HepG2 (cell line): ENCODE measurements around the gene PPP2R2D. TPM values are rescaled to one million over a fixed set of nuclear protein-coding genes. Genes with fewer than 3 reads are reported as not detected.

ENCODE experiments used
- CTCF ChIP-seq: sonication (generic); formaldehyde crosslinking; IDR thresholded peaks from 2 replicates; pipeline ENCODE4 v1.5.0; 2020; ENCODE audit warnings: mild to moderate bottlenecking, missing genetic modification reagents, moderate library complexity
- DBP ChIP-seq: sonication (generic); formaldehyde crosslinking; IDR thresholded peaks from 2 replicates; pipeline ENCODE4 v1.4.0; 2020; ENCODE audit warnings: missing genetic modification reagents; ENCODE audit errors: not compliant biosample characterization
- E2F5 ChIP-seq: sonication (generic); formaldehyde crosslinking; conservative IDR thresholded peaks from 2 replicates; pipeline ENCODE4 v1.4.0; 2020; ENCODE audit warnings: missing genetic modification reagents
- GMEB2 ChIP-seq: IDR thresholded peaks from 2 replicates; pipeline ENCODE4 v1.6.1; 2016; ENCODE audit warnings: missing biosample characterization, missing genetic modification reagents, low read depth
- NCOA2 ChIP-seq: sonication (generic); formaldehyde crosslinking; IDR thresholded peaks from 2 replicates; pipeline ENCODE4 v1.8.0; 2022; ENCODE audit warnings: inconsistent platforms
- NRL ChIP-seq: sonication (generic); formaldehyde crosslinking; IDR thresholded peaks from 2 replicates; pipeline ENCODE4 v1.5.0; 2020; ENCODE audit warnings: missing genetic modification reagents, mild to moderate bottlenecking, moderate library complexity, borderline replicate concordance
- TBX3 ChIP-seq: fragments of 450-650 bp; IDR thresholded peaks from 2 replicates; pipeline ENCODE4 v1.6.1; 2017; ENCODE audit warnings: antibody characterized with exemption, mild to moderate bottlenecking, inconsistent platforms, borderline replicate concordance
- TIGD3 ChIP-seq: sonication (generic); formaldehyde crosslinking; IDR thresholded peaks from 2 replicates; pipeline ENCODE4 v1.5.1; 2020; ENCODE audit warnings: mild to moderate bottlenecking, missing genetic modification reagents, borderline replicate concordance
- ZNF234 ChIP-seq: sonication (generic); formaldehyde crosslinking; conservative IDR thresholded peaks from 2 replicates; pipeline ENCODE4 v1.5.1; 2020; ENCODE audit warnings: mild to moderate bottlenecking, missing genetic modification reagents
- ZNF646 ChIP-seq: sonication (generic); formaldehyde crosslinking; IDR thresholded peaks from 2 replicates; pipeline ENCODE4 v1.9.0; 2021; ENCODE audit warnings: mild to moderate bottlenecking, missing genetic modification reagents
- ZXDC ChIP-seq: sonication (generic); formaldehyde crosslinking; IDR thresholded peaks from 2 replicates; pipeline ENCODE4 v1.5.0; 2020; ENCODE audit warnings: mild to moderate bottlenecking, missing genetic modification reagents
- polyA plus RNA-seq, 8 experiments: library from polyadenylated mRNA; depleted of rRNA in 3 of 8; stranded (reverse) in 7 of 8; unstranded in 1 of 8; fragments of >200 nt; fragmentation: Illumina TruSeq in 4 of 8; extraction: Trizol in 4 of 8; gene quantifications; 2 replicates each; pipeline versions ENCODE4 v1.2.1 to v1.2.3, GENCODE V29; 2011 to 2016; ENCODE audit warnings: low read depth in 4 of 8, missing spikeins in 1 of 8, mixed read lengths in 1 of 8; ENCODE audit not compliant: insufficient read depth in 1 of 8
- total RNA-seq, 5 experiments: library from RNA; depleted of rRNA; stranded (reverse); fragments of >200 nt; fragmentation: Illumina TruSeq; extraction: Trizol; gene quantifications; 2 replicates each; pipeline ENCODE4 v1.2.3, GENCODE V29; 2016; ENCODE audit warnings: low read depth in 1 of 5

PPP2R2D gene
- total and polyA plus RNA-seq, 2 of the 13 experiments (the other 11 are each of a cell fraction or from before 2014, with no cell fraction given), result 32.7 to 33.2 TPM

- TF ChIP-seq GMEB2 (CRISPR knock-in tag) (no peak), CTCF (CRISPR knock-in tag) (peak; percentile 6; the same call in 1 of the 2 replicates), ZNF646 (CRISPR knock-in tag) (no peak), TBX3 (no peak), ZXDC (CRISPR knock-in tag) (no peak), NRL (CRISPR knock-in tag) (no peak), ZNF234 (CRISPR knock-in tag) (no peak), E2F5 (no peak), DBP (CRISPR knock-in tag) (no peak), TIGD3 (CRISPR knock-in tag) (no peak; the same call in 1 of the 2 replicates), NCOA2 (peak; percentile 84)
These were observed 96.7 kb downstream of the PPP2R2D start (continued) for GRCh38 chr10:131997366-131998049.
